Measurements from ENCODE around the gene G3BP1. TPM values are rescaled to one million over a fixed set of nuclear protein-coding genes. Genes with fewer than 3 reads are reported as not detected.
"Not testable (repeated sequence)": the region's sequence is repeated elsewhere in the genome, so short reads cannot be mapped to it uniquely, and the experiment has no call there.

Gene G3BP1
- total RNA-seq, 4 donors from 2014 or later: 95.9 to 177 (median 131) TPM

GRCh38 chr5:151779531-151780125, 7.9 kb downstream of the G3BP1 start:
- H3K27me3 ChIP-seq: no peaks in the 10 kb centered on the region
- no peaks in the 10 kb centered on the region for H3K36me3 ChIP-seq
- H3K4me1 ChIP-seq: peaks cover 36 to 46% of the 10 kb centered on the region in 2 donors
- no peak for DNase-seq
- no peak overlapping the region for H3K27ac ChIP-seq
- WGBS, 2 donors: 85 to 87% methylated on average over 3 of the region's 3 CpGs
- H3K4me3 ChIP-seq (replicated peaks in 1 of 3): no peak overlapping the region
- intact Hi-C loops (cut with DNase I): no loop called here
- no peaks in the 10 kb centered on the region for H3K9me3 ChIP-seq
- TF ChIP-seq POLR2A (IDR thresholded peaks at IDR 0.05): no peak
- TF ChIP-seq, protein P1, sequence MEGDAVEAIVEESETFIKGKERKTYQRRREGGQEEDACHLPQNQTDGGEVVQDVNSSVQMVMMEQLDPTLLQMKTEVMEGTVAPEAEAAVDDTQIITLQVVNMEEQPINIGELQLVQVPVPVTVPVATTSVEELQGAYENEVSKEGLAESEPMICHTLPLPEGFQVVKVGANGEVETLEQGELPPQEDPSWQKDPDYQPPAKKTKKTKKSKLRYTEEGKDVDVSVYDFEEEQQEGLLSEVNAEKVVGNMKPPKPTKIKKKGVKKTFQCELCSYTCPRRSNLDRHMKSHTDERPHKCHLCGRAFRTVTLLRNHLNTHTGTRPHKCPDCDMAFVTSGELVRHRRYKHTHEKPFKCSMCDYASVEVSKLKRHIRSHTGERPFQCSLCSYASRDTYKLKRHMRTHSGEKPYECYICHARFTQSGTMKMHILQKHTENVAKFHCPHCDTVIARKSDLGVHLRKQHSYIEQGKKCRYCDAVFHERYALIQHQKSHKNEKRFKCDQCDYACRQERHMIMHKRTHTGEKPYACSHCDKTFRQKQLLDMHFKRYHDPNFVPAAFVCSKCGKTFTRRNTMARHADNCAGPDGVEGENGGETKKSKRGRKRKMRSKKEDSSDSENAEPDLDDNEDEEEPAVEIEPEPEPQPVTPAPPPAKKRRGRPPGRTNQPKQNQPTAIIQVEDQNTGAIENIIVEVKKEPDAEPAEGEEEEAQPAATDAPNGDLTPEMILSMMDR (IDR thresholded peaks at IDR 0.05): no peak

GRCh38 chr5:151780348-151780747, 8.6 kb downstream of the G3BP1 start:
- DNase-seq: no peak
- H3K9me3 ChIP-seq: no peaks in the 10 kb centered on the region
- no peaks in the 10 kb centered on the region for H3K27me3 ChIP-seq
- no peak overlapping the region for H3K27ac ChIP-seq
- intact Hi-C loops (cut with DNase I): no loop called here
- 89 to 92% methylated on average over 11 of the region's 11 CpGs for WGBS, 2 donors
- no peak for TF ChIP-seq POLR2A (IDR thresholded peaks at IDR 0.05)
- TF ChIP-seq, protein P1 (IDR thresholded peaks at IDR 0.05): no peak
- no peaks in the 10 kb centered on the region for H3K36me3 ChIP-seq
- H3K4me3 ChIP-seq (replicated peaks in 1 of 3): no peak overlapping the region
- peaks cover 29 to 42% of the 10 kb centered on the region in 2 donors for H3K4me1 ChIP-seq

DNA sequence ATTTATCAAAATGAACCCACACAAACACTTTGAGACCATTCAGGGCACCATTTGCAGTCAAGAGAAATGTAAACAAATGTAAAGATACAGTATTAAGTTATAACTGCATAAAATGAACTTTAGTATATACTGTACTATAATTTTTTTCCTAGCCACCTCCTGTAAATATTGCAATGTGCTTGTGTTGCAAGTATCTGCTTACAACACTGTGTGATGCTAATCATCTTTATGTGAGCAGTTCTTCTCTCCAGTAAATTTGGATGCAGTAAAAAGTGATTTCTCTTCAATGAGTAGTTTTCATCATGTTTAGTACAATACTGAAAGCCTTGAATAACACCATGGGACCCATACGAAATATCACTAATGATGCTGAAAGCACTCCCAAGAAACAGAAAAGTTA, 9.4 kb downstream of the G3BP1 start:
- TF ChIP-seq, protein P1 (IDR thresholded peaks at IDR 0.05): no peak
- no peak for TF ChIP-seq POLR2A (IDR thresholded peaks at IDR 0.05)
- no peaks in the 10 kb centered on the region for H3K27me3 ChIP-seq
- no peak for DNase-seq
- intact Hi-C loops (cut with DNase I): no loop called here
- H3K4me1 ChIP-seq: peaks cover 26 to 34% of the 10 kb centered on the region in 2 donors
- no peak overlapping the region for H3K4me3 ChIP-seq (replicated peaks in 1 of 3)
- 84 to 88% methylated on average over 1 of the region's 1 CpG for WGBS, 2 donors
- no peaks in the 10 kb centered on the region for H3K9me3 ChIP-seq
- no peaks in the 10 kb centered on the region for H3K36me3 ChIP-seq
- no peak overlapping the region for H3K27ac ChIP-seq

DNA sequence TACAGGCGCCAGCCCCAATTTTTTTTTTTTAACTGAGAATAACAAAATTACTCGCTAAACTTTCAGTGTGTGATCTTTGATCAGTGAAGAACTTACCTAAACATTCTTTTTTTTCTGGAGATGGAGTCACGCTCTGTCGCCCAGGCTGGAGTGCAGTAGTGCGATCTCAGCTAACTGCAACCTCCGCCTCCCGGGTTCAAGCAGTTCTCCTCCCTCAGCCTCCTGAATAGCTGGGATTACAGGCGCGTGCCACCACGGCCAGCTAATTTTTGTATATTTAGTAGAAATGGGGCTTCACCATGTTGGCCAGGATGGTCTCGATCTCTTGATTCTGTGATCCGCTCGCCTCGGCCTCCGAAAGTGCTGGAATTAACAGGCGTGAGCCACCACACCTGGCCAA, 11.9 kb downstream of the G3BP1 start:
- intact Hi-C loops (cut with DNase I); H3K9me3 ChIP-seq; H3K36me3 ChIP-seq; DNase-seq; H3K27me3 ChIP-seq; H3K27ac ChIP-seq; H3K4me3 ChIP-seq (replicated peaks in 1 of 3): not testable (repeated sequence)
- 90 to 92% methylated on average over 16 of the region's 16 CpGs for WGBS, 2 donors
- H3K4me1 ChIP-seq: peaks cover 26 to 31% of the 10 kb centered on the region in 2 donors

GRCh38 chr5:151784141-151784540, 12.4 kb downstream of the G3BP1 start:
- TF ChIP-seq POLR2A (IDR thresholded peaks at IDR 0.05): no peak
- TF ChIP-seq, protein P1 (IDR thresholded peaks at IDR 0.05): no peak
- DNase-seq: no peak
- no peak overlapping the region for H3K4me3 ChIP-seq (replicated peaks in 1 of 3)
- peaks cover 0 to 4% of the 10 kb centered on the region in 2 donors for H3K36me3 ChIP-seq
- intact Hi-C loops (cut with DNase I): no loop called here
- H3K27ac ChIP-seq: no peak overlapping the region
- H3K4me1 ChIP-seq: peaks cover 26 to 27% of the 10 kb centered on the region in 2 donors
- H3K27me3 ChIP-seq: no peaks in the 10 kb centered on the region
- no peaks in the 10 kb centered on the region for H3K9me3 ChIP-seq
- 65 to 68% methylated on average over 3 of the region's 3 CpGs for WGBS, 2 donors

All from thyroid gland (tissue), 4 donors.